ENCODE data around the gene TUBGCP6. TPM values are rescaled to one million over a fixed set of nuclear protein-coding genes. Genes with fewer than 3 reads are reported as not detected.

Gene TUBGCP6
- total RNA-seq, 2 donors from 2014 or later, result 64.9 to 69.7 TPM

DNA sequence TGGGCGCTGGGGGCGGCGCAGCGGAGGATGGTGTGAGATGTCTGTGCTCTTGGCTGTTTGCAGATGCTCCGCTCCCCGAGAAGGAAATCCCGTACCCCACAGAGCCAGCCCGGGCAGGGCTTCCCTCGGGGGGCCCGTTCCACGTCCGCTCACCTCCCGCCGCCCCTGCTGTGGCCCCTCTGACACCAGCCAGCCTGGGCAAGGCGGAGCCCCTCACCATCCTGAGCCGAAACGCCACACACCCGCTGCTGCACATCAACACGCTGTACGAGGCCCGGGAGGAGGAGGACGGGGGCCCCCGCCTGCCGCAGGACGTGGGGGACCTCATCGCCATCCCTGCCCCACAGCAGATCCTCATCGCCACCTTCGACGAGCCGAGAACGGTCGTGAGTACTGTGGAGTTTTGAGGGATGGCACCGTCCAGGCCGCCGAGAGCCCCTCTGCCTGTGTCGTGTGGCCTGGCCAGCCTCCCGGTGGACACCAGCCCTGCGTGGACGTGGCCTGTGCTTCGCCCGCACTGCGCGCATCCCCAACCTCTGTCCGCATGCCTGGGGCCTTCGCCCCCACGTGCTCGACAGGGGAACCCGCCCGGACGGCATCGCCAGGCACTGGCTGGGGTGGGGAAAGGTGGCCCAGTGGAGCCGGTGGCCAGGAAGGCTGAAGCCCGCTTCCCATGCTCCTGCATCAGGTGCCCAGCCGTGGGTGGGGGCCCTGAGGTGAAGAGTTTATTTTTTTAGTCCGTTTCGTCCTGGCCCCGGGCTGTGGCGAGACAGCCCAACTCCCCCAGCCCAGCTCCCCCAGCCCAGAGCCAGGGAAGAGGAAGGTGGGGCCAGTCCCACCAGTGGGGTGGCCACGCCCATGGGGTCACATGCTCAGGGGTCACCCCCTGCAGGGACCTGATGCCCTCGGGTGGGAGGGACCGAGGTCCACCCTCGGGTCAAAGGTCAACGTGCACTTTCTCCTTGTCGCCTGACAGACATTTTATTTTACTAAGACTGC, 65.7 kb downstream of the TUBGCP6 start:
- ATAC-seq (replicated peaks in 1 of 2) (no peak), DNase-seq (no peak)
- Mint-ChIP-seq H3K9me3 (no peaks in the 10 kb centered on the region), H3K4me1 (ENCODE audit: low read depth) (peaks cover 4% of the 10 kb centered on the region), H3K4me3 (no peak overlapping the region), H3K27me3 (ENCODE audit: low read depth) (no peaks in the 10 kb centered on the region), H3K27ac (no peak overlapping the region), H3K36me3 (ENCODE audit: insufficient read depth in 2 of 2) (no peaks in the 10 kb centered on the region)

DNA sequence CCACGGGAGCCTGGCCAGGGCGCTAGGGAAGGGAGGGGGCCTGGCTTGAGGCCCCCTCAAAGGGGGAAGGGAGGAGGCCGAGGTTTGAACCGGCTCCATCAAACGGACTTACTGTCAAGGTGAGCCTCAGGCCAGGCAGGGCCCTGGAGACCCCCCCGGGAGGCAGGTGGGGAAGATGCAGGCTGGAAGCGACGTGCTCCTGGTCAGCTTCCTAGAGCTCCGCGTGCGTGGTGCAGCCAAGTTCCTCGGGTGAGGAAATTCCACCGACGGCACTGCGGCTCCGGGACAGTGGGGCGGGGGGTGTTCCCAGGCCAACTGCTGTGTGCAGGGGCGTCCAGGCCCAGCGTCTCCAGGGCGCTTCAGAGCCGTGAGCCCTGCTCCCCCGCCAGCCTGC, 66.4 kb downstream of the TUBGCP6 start:
- Mint-ChIP-seq H3K4me1 (ENCODE audit: low read depth) (no peaks in the 10 kb centered on the region), H3K27ac (no peak overlapping the region), H3K36me3 (ENCODE audit: insufficient read depth in 2 of 2) (no peaks in the 10 kb centered on the region), H3K9me3 (no peaks in the 10 kb centered on the region), H3K4me3 (no peak overlapping the region), H3K27me3 (ENCODE audit: low read depth) (no peaks in the 10 kb centered on the region)
- no peak for DNase-seq
- ATAC-seq (replicated peaks in 1 of 2), result no peak

DNA sequence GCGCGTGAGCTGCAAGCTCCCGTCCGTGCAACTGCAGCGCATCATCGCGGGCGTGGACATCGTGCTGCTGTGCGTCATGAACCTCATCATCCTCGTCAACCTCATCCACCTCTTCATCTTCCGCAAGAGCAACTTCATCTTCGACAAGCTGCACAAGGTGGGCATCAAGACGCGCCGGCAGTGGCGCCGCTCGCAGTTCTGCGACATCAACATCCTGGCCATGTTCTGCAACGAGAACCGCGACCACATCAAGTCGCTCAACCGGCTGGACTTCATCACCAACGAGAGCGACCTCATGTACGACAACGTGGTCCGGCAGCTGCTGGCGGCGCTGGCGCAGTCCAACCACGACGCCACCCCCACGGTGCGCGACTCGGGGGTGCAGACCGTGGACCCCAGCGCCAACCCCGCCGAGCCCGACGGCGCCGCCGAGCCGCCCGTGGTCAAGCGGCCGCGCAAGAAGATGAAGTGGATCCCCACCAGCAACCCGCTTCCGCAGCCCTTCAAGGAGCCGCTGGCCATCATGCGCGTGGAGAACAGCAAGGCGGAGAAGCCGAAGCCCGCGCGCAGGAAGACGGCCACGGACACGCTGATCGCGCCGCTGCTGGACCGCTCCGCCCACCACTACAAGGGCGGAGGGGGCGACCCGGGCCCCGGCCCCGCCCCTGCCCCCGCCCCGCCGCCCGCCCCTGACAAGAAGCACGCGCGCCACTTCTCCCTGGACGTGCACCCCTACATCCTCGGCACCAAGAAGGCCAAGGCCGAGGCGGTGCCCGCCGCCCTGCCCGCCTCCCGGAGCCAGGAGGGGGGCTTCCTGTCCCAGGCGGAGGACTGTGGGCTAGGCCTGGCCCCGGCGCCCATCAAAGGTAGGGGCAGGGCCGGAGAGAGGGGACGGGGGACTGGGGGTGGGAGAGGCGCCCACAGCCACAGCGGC, 67.0 kb downstream of the TUBGCP6 start:
- ATAC-seq (replicated peaks in 1 of 2) (no peak), DNase-seq (no peak)
- H3K4me3 Mint-ChIP-seq, result no peak overlapping the region
- no peaks in the 10 kb centered on the region for H3K9me3 Mint-ChIP-seq
- H3K4me1 Mint-ChIP-seq (ENCODE audit: low read depth), result no peaks in the 10 kb centered on the region
- H3K27me3 Mint-ChIP-seq (ENCODE audit: low read depth), result peaks cover 3% of the 10 kb centered on the region
- no peak overlapping the region for H3K27ac Mint-ChIP-seq
- H3K36me3 Mint-ChIP-seq (ENCODE audit: insufficient read depth in 2 of 2), result no peaks in the 10 kb centered on the region

- Mint-ChIP-seq H3K27ac (no peak overlapping the region), H3K4me1 (ENCODE audit: low read depth) (no peaks in the 10 kb centered on the region), H3K9me3 (no peaks in the 10 kb centered on the region), H3K4me3 (no peak overlapping the region), H3K27me3 (ENCODE audit: low read depth) (peaks cover 11% of the 10 kb centered on the region), H3K36me3 (ENCODE audit: insufficient read depth in 2 of 2) (no peaks in the 10 kb centered on the region)
- ATAC-seq (replicated peaks in 1 of 2) (no peak), DNase-seq (no peak)
Measured at GRCh38 chr22:50176850-50177536, 67.8 kb downstream of the TUBGCP6 start.

DNA sequence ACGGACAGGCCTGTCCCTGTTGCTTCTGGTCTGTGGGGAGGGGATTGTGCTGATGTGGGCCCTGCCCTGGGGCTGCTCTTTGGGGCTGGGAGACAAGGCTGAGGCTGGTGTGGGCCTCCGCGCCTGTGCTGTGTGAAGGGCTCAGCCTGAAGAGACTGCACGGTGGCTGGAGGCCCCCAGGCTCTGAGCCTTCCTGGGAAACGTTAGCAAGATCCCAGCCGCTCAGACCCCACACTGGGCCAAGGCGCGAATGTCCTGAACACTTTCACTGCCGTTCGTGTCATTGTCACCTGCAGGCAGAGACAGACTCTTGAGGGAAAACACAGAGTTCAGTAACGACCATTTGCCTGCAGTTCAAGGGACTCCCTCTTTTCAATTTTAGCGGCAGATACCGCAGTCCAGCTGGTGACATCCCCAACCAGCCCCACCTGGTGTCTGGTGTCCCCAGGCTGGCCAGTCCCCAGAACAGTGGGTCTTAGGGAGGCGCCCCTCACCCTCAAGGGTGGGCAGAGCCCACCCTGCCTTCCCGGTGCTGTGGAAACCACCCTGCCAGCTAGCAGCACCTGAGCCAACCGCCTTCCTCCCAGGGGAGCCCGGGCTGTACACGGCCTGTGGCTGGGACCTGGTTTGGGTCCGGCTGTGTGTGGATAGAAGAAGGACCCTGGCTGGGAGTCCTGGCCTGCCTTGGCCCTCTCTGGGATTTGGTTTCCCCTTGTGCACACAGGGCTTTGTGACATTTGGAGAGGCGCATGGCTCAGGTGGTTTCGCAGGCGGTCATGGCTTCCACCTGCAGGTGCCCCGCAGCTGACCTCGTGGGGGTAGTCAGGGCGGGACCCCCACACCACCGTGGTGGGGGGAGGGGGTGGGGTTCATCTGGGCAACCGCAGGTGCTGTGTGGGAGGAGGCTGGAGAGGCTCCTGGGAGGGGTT, 68.6 kb downstream of the TUBGCP6 start:
- no peaks in the 10 kb centered on the region for H3K4me1 Mint-ChIP-seq (ENCODE audit: low read depth)
- DNase-seq (no peak), ATAC-seq (replicated peaks in 1 of 2) (no peak)
- H3K4me3 Mint-ChIP-seq, result no peak overlapping the region
- no peaks in the 10 kb centered on the region for H3K9me3 Mint-ChIP-seq
- H3K27me3 Mint-ChIP-seq (ENCODE audit: low read depth), result peaks cover 15% of the 10 kb centered on the region
- H3K27ac Mint-ChIP-seq, result no peak overlapping the region
- no peaks in the 10 kb centered on the region for H3K36me3 Mint-ChIP-seq (ENCODE audit: insufficient read depth in 2 of 2)

DNA sequence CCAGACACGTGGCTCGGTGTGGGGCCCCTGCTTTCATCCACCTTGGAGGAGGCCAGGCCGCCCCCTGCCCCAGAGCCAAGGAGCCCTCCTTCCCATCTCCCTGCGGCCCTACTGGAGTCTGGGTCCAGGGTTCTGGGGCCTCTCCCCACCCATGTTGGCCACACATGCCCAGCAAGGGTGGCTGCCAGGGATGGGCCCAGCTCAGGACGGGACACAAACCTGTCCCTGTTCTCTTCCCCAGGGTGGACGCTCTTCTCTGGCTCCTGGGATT, 69.7 kb downstream of the TUBGCP6 start:
- H3K36me3 Mint-ChIP-seq (ENCODE audit: insufficient read depth in 2 of 2), result peaks cover 0 to 3% of the 10 kb centered on the region in 2 donors
- ATAC-seq (replicated peaks in 1 of 2), result no peak
- no peaks in the 10 kb centered on the region for H3K9me3 Mint-ChIP-seq
- H3K4me3 Mint-ChIP-seq, result no peak overlapping the region
- H3K4me1 Mint-ChIP-seq (ENCODE audit: low read depth), result no peaks in the 10 kb centered on the region
- DNase-seq, result no peak
- peaks cover 19% of the 10 kb centered on the region for H3K27me3 Mint-ChIP-seq (ENCODE audit: low read depth)
- no peak overlapping the region for H3K27ac Mint-ChIP-seq

DNA sequence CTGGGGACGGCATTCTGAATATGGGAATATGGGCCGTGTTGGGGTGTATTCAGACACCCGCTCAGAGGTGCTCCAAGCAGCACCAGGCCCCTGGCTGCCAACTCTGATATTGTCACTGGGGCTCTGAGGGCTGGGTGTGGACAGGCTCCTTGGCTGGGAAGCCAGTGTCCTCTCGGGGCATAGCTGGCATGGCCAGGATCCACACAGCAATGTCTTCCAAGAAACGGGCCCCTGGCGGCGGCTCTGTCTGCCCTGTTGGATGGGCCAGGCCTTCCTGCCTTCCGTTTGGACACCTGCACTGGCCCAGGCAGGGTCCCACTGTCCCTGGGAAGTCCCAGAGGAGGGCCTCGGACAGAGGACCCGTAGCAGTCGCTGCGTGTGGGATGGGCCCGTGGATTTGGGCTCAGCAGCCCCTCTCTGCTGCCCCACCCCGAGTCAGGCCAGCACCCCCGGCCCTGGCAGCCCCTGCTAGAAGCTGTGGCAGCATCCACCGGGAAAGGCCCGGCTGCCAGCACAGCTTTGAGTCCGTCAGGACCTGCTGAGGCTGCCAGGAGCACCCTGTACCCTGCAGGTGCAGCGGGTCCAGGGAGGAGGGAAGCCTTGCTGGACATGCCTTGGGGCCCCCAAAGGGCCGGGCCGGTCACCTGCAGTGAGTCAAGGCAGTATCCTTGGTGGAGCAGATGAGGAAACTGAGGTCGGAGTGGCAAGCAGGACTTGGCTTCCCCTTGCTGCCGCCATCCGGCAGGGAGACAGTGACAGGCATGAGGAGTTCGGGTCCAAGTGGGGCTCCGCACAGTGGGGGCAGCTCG, 70.2 kb downstream of the TUBGCP6 start:
- no peak for DNase-seq
- Mint-ChIP-seq H3K27me3 (ENCODE audit: low read depth) (peaks cover 19% of the 10 kb centered on the region), H3K4me3 (no peak overlapping the region), H3K4me1 (ENCODE audit: low read depth) (no peaks in the 10 kb centered on the region), H3K36me3 (ENCODE audit: insufficient read depth in 2 of 2) (peaks cover 0 to 3% of the 10 kb centered on the region in 2 donors), H3K9me3 (no peaks in the 10 kb centered on the region), H3K27ac (no peak overlapping the region)
- no peak for ATAC-seq (replicated peaks in 1 of 2)

GRCh38 chr22:50173983-50174355, 70.9 kb downstream of the TUBGCP6 start:
- no peak overlapping the region for H3K27ac Mint-ChIP-seq
- H3K36me3 Mint-ChIP-seq (ENCODE audit: insufficient read depth in 2 of 2), result peaks cover 0 to 3% of the 10 kb centered on the region in 2 donors
- no peak overlapping the region for H3K4me3 Mint-ChIP-seq
- ATAC-seq (replicated peaks in 1 of 2) (no peak), DNase-seq (no peak)
- peaks cover 23% of the 10 kb centered on the region for H3K27me3 Mint-ChIP-seq (ENCODE audit: low read depth)
- peaks cover 5% of the 10 kb centered on the region for H3K4me1 Mint-ChIP-seq (ENCODE audit: low read depth)
- H3K9me3 Mint-ChIP-seq, result no peaks in the 10 kb centered on the region

DNA sequence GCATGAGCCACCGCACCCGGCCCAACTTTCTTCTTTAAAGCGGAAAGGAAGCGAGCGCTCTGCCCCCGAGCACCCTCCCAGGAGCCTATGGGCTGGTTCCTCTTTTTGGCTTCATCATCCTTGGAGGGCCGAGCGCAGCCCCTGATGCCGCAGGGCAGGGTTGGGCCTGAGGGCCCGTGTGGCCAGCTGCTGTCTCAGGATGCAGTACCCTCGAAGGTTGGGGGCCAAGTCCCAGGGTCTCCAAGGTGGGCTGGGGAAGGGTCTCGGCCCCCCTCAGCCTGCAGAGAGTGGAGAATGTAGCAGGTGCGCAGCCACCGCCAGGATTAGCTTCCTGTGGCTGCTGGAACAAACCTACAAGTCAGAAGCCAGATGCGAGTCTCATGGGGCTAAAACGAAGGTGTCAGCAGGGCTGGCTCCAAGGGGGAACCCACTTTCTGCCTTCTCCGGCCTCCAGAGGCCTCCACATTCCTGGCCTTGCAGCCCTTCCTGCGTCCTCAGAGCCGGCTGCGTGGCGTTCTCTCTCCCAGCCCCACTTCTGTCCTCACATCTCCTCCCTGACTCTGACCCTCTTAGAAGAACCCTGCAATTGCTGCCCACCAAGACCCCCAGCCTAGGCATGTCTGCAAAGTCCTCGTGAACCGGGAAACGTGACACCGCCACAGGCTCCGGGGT, 71.4 kb downstream of the TUBGCP6 start:
- Mint-ChIP-seq H3K9me3 (no peaks in the 10 kb centered on the region), H3K36me3 (ENCODE audit: insufficient read depth in 2 of 2) (peaks cover 0 to 3% of the 10 kb centered on the region in 2 donors), H3K27me3 (ENCODE audit: low read depth) (peaks cover 29% of the 10 kb centered on the region), H3K4me3 (no peak overlapping the region), H3K4me1 (ENCODE audit: low read depth) (peaks cover 6% of the 10 kb centered on the region), H3K27ac (no peak overlapping the region)
- ATAC-seq (replicated peaks in 1 of 2) (no peak), DNase-seq (no peak)

DNA sequence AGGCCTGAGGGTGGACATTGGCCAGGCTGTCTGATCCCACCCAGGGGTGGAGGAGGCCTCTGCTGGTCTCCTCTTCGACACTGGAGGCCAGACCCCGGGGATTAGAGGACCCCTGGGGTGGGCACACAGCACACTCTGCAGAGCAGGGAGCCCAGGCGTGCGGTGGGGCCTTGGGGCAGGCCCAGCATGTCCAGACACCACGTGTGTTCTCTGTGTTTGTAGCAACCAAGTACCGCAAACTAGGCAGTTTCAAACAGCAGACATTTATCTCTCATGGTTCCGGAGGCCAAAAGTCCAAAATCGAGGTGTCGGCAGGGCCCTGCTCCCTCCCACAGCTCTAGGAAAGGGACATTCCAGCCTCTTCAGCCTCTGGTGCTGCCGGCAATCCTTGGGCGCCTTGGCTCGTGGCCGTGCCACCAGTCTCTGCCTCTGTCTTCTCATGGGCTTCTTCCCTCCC, 72.8 kb downstream of the TUBGCP6 start:
- no peaks in the 10 kb centered on the region for H3K9me3 Mint-ChIP-seq
- H3K4me3 Mint-ChIP-seq, result peak overlapping the region; percentile 13 to 27
- peaks cover 0 to 3% of the 10 kb centered on the region in 2 donors for H3K36me3 Mint-ChIP-seq (ENCODE audit: insufficient read depth in 2 of 2)
- H3K27me3 Mint-ChIP-seq (ENCODE audit: low read depth), result peaks cover 39% of the 10 kb centered on the region
- no peak overlapping the region for H3K27ac Mint-ChIP-seq
- no peak for DNase-seq
- no peak for ATAC-seq (replicated peaks in 1 of 2)
- H3K4me1 Mint-ChIP-seq (ENCODE audit: low read depth), result peaks cover 6% of the 10 kb centered on the region

GRCh38 chr22:50171319-50171964, 73.4 kb downstream of the TUBGCP6 start:
- Mint-ChIP-seq H3K27ac (no peak overlapping the region), H3K4me3 (peak overlapping the region; percentile 80 to 81), H3K36me3 (ENCODE audit: insufficient read depth in 2 of 2) (peaks cover 0 to 3% of the 10 kb centered on the region in 2 donors), H3K27me3 (ENCODE audit: low read depth) (peaks cover 39% of the 10 kb centered on the region), H3K9me3 (peaks cover 0 to under 1% of the 10 kb centered on the region in 2 donors), H3K4me1 (ENCODE audit: low read depth) (peaks cover 6% of the 10 kb centered on the region)
- no peak for DNase-seq
- no peak for ATAC-seq (replicated peaks in 1 of 2)
